DMS114 treated with DMSO at 0.1 percent for 48 hours (cell line): ENCODE measurements around the gene HASPIN.

ENCODE experiments used
- DNase-seq: peaks from one replicate; lab custom pipeline; 2025; ENCODE audit not compliant: unreplicated experiment; lab: John Stamatoyannopoulos, UW

Gene HASPIN

GRCh38 chr17:3762922-3763776 is 39.4 kb downstream of the HASPIN start:
- DNase-seq, result no peak

DNA sequence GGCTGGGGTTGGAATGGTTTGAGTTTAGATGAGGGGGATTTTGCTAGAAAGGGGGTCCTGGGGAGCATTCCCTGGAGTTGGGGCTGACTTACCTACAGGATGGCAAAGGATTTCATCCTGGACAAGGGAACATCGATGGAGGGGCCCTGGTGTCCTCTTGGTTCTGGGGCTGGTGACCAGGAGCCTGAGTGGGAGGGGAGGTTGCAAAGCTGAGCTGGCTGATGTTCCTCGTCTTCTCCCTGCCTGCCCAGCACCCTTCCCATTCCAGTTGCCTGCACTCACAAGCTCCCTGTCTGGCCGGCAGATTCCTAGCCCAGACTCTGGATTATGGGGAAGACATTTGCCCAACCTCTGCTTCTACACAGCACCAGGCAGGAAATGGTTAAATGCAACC is 40.1 kb downstream of the HASPIN start:
- no peak for DNase-seq

DNA sequence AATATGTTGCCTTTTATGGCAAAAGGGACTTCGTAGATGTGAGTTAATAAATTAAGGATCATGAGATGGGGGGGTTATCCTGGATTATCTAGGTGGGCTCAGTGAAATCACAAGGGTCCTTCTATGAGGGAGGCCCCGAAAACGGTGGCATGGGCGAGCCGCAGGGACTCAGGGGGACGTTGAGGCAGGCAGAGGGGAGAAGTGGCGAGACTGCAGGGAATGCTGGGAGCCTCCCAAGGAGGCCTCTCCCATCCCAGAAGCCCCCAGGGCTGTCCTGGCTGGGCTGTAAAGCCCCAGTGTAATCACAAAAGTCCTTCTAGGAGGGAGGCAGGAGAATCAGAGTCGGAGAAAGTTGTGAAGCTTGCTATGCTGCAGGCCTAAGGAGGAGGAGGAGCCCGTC is 42.3 kb downstream of the HASPIN start:
- DNase-seq, result no peak

GRCh38 chr17:3766779-3767178 is 43.1 kb downstream of the HASPIN start:
- no peak for DNase-seq

GRCh38 chr17:3768341-3768740 is 44.6 kb downstream of the HASPIN start:
- DNase-seq, result no peak

DNA sequence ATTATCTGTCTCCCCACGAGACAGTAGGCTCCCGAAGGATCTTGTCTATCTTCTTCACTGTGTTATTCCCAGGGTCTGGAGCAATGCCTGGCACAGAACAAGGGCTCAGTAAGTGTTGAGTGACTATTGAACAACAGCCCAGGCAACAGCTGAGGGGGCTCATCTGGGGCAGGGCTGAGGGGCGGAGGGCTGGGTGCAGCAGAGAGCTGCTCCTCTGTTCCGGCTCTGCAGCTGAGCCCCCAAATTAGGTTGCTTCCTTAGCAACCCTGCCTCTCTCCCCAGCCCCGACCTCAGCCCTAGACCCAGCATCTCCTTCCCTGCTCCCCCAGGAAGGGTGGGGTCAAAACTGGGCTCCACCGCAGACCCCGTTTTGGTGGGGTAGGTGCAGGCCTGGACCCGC is 45.1 kb downstream of the HASPIN start:
- DNase-seq, result no peak

GRCh38 chr17:3770466-3770865 is 46.8 kb downstream of the HASPIN start:
- no peak for DNase-seq

GRCh38 chr17:3771140-3771539 is 47.4 kb downstream of the HASPIN start:
- no peak for DNase-seq

DNA sequence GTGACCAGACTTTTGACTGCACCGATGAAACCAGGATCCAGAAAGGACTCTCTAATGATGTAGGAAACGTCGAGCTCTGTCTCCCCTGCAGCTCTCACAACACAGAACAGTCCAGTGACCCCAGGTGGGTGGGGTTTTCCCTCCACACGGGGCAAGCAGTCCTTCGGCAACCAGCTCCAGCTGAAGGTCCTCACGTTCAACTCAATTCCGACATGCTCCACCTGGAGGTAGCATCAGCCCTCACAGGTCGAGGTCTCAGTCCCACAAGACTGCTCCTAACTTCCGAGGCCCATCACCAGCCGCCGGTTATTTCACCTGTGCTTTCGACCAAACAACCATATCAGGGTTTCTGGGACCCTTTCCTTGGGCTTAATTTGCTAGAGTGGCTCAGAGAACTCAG is 49.1 kb downstream of the HASPIN start:
- no peak for DNase-seq

DNA sequence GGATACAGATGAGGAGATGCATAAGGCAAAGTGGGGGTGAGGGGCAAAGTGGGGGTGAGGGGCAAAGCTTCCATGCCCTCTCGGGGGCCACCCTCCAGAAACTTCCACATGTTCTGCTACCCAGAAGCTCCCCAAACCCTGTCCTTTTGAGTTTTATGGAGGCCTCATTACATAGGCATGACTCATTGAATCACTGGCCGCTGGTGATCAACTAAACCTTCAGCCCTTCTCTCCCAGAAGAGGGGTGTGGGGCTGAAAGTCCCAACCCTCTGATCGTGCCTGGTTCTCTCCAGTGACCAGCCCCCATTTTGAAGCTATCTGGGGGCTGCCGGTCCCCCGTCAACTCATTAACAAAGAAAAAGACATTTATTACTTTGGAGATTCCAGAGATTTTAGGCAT is 49.8 kb downstream of the HASPIN start:
- DNase-seq, result no peak

DNA sequence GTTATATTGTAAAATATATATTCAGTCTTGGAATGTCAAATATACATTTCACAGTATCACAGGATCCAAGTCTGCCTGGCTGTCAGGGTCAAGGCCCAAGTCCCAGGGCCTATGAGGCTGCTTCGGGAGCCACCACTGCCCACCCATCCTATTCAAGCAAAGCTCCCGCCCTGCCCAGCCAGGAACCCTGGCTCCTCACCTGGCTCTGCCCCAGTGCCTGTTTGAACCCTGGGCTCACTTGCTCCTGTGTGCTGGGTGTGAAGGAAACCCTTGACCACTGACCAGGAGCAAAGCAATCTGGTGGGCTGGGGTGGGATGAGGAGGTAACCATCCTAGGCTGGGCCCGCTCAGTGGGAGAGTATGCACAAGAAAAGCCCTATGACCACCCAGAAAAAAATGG is 50.3 kb downstream of the HASPIN start:
- no peak for DNase-seq
